ENCODE measurements around the gene BCAP29.

Gene BCAP29

DNA sequence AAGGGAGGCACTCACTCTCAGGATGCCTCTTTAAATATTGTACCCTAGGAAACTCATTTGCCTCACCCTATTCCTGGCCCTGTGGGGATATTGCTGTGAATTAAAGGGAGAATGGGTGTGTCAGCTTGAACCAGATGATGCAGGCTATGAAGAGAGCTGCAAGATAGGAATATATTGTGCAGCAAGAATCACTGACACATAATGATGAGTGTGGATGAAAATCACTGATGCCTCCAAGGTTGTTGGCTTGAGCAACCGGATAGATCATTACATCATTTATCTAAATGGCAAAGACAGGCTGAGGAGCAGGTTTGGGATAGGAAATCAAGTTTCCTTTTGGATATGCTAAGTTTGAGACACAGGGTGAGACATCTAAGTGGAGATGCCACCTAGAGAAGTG lies 86.7 kb downstream of the BCAP29 start:
- no peak for DNase-seq (ENCODE audit: low spot score)

DNA sequence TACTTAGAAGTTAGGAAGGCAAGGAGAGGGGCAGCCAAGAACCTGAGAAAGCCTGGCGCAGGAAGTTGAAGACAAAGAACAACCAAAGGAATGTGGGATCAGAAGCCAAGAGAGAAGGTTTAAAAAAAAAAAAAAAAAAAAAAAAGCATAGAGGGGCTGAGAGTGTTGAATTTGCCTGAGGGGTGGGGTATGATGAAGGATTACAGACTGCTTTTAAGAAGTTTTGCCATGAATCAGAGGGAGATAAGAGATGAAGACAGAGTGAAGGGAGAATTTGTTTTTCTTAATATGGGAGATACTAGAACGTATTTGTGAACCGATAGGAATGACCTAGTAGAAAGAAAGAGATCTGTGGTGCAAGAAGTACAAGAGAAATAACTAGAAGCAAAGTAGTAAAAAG lies 87.3 kb downstream of the BCAP29 start:
- DNase-seq (ENCODE audit: low spot score) = no peak

- no peak for DNase-seq (ENCODE audit: low spot score)
Observed at GRCh38 chr7:107668296-107668695, 88.2 kb downstream of the BCAP29 start.
